ENCODE data around the gene RBM47. TPM values are rescaled to one million over a fixed set of nuclear protein-coding genes. Genes with fewer than 3 reads are reported as not detected.

Gene RBM47
- total RNA-seq (2013): 111 TPM
- 100 to 1,000 TPM in 1 of 3 donors, 10 to 100 TPM in 2; 79.5 to 101 (median 92.8) TPM for polyA plus RNA-seq
- polyA minus RNA-seq: 225 and 247 TPM in 2 replicates
- total RNA-seq: 174 to 460 (median 227) reads per million in 11 experiments

DNA sequence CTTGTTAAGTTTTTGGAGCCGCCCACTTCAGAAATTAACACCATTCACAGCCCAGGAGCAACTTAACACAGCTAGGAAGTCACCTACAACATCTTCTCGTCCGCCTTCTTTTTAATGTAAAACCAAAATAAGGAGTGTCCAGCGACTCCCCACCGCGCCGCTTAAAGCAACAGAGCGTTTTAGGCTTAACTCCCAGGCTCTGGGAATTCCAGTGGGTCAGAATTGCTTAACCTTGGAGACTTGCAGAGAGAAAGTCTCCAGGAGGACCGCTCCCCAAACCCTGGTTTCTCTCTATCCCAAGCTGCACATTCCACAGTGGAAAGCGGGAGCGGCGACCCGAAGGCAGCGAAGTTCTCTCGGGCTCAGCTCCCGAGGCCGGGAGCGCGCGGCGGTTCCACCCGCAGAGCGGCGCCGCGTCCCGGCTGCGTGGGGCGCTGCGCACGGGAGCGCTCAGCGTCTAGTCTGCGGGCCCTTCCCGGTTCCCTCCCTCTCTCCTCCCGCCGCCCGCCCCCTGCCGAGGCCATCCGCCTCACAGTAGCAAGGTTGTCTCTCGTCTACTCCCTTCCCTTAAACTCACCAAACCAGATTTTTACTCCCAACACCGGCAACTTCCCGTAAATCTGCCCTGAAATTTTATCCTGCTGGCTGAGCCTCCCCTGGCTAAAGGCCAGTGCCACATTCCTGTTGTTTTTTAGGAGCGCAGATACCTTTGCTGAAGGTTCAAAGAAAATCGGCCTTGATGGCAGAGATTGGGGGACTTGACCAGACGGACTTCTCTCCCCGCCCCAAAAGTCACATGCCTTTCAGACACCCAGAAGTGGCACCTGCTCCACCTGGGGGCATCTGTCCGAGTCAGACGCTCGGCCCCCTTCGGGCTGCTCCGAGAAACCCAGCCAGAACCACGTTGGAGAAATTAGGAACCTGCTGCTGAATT, at the start of gene RBM47:
TSS of gene RBM47 (minus strand) at position 464 of the 934 bp plus-strand sequence. CDS start 190,971 bp downstream, outside the sequence.
- H3K4me1 ChIP-seq (ENCODE audit: control insufficient read depth in 1 of 2, insufficient read depth in 2 of 2, low read length in 2 of 2): peaks cover 51 to 70% of the 10 kb centered on the region in 2 donors
- Mint-ChIP-seq H3K36me3 (peaks cover 35% of the 10 kb centered on the region in 2 donors), H3K4me3 (peak within 1 kb of the TSS; percentile 98 to 100), H3K4me1 (peaks cover 59% of the 10 kb centered on the region), H3K27me3 (ENCODE audit: low read depth in 3 of 3) (peaks cover 0 to 3% (median 0%) of the 10 kb centered on the region in 3 donors), H3K27ac (peak within 1 kb of the TSS; percentile 99 to 100 (median 99)), H3K9me3 (no peaks in the 10 kb centered on the region)
- peaks cover 60% of the 10 kb centered on the region for H3K79me2 ChIP-seq (ENCODE audit: insufficient read depth, low read length)
- H3K9ac ChIP-seq (ENCODE audit: insufficient read depth, low read length, poor library complexity, severe bottlenecking): peak within 1 kb of the TSS; percentile 95
- DNase-seq: peak; percentile 62 to 75 (median 66)
- intact Hi-C loops (cut with micrococcal nuclease): loop anchor here (5.0 to 10.0 kb wide), 5 partner anchors 55 to 575 kb away; partner anchors contain the start of gene N4BP2 (in 1 of the 2)
- TF ChIP-seq CTCF (IDR thresholded peaks at IDR 0.05): peak; percentile 32
- peak within 1 kb of the TSS; percentile 97 to 100 for H3K27ac ChIP-seq (ENCODE audit: low read depth in 1 of 2, low read length in 2 of 2)
- H2AFZ ChIP-seq (ENCODE audit: insufficient read depth, low read depth, low read length, poor library complexity, severe bottlenecking): peak within 1 kb of the TSS; percentile 69
- under 1% methylated on average over 52 of the region's 53 CpGs for WGBS (ENCODE audit: insufficient coverage)
- H3K4me3 ChIP-seq (replicated peaks in 1 of 3; ENCODE audit: low read depth in 2 of 3, low read length in 3 of 3): peak within 1 kb of the TSS; percentile 91 to 99 (median 97)
- H3K4me2 ChIP-seq (replicated peaks; ENCODE audit: extremely low read depth, low read length, poor library complexity, severe bottlenecking): peak within 1 kb of the TSS; percentile 92
- peaks cover 31% of the 10 kb centered on the region for H4K20me1 ChIP-seq (ENCODE audit: insufficient read depth, low read length)
- no peaks in the 10 kb centered on the region for H3K9me3 ChIP-seq (replicated peaks in 1 of 2; ENCODE audit: control insufficient read depth in 1 of 2, insufficient read depth in 1 of 2, low read length in 2 of 2)
- no peaks in the 10 kb centered on the region for H3K27me3 ChIP-seq (ENCODE audit: control insufficient read depth in 2 of 2, insufficient read depth in 2 of 2, low read length in 2 of 2)
- peaks cover 11 to 19% of the 10 kb centered on the region in 2 donors for H3K36me3 ChIP-seq (replicated peaks in 1 of 2; ENCODE audit: control insufficient read depth in 1 of 2, insufficient read depth in 2 of 2, low read length in 2 of 2)

GRCh38 chr4:40678421-40678820, 48.8 kb upstream of the RBM47 start:
- Mint-ChIP-seq H3K27ac (peak overlapping the region in 1 of 7 donors; percentile 9), H3K4me3 (no peak overlapping the region), H3K4me1 (peaks cover 18% of the 10 kb centered on the region), H3K27me3 (ENCODE audit: low read depth in 3 of 3) (peaks cover 0 to 1% (median 0%) of the 10 kb centered on the region in 3 donors), H3K36me3 (no peaks in the 10 kb centered on the region), H3K9me3 (no peaks in the 10 kb centered on the region)
- no peaks in the 10 kb centered on the region for H3K36me3 ChIP-seq (replicated peaks in 1 of 2; ENCODE audit: control insufficient read depth in 1 of 2, insufficient read depth in 2 of 2, low read length in 2 of 2)
- peaks cover 19 to 21% of the 10 kb centered on the region in 2 donors for H3K4me1 ChIP-seq (ENCODE audit: control insufficient read depth in 1 of 2, insufficient read depth in 2 of 2, low read length in 2 of 2)
- 96% methylated on average over 4 of the region's 6 CpGs for WGBS (ENCODE audit: insufficient coverage)
- no peak overlapping the region for H3K4me2 ChIP-seq (replicated peaks; ENCODE audit: extremely low read depth, low read length, poor library complexity, severe bottlenecking)
- no peak overlapping the region for H2AFZ ChIP-seq (ENCODE audit: insufficient read depth, low read depth, low read length, poor library complexity, severe bottlenecking)
- no peaks in the 10 kb centered on the region for H3K9me3 ChIP-seq (replicated peaks in 1 of 2; ENCODE audit: control insufficient read depth in 1 of 2, insufficient read depth in 1 of 2, low read length in 2 of 2)
- H3K27ac ChIP-seq (ENCODE audit: low read depth in 1 of 2, low read length in 2 of 2): no peak overlapping the region
- no peak for TF ChIP-seq CTCF (IDR thresholded peaks at IDR 0.05)
- DNase-seq: no peak
- H4K20me1 ChIP-seq (ENCODE audit: insufficient read depth, low read length): no peaks in the 10 kb centered on the region
- intact Hi-C loops (cut with micrococcal nuclease): no loop called here
- H3K9ac ChIP-seq (ENCODE audit: insufficient read depth, low read length, poor library complexity, severe bottlenecking): no peak overlapping the region
- H3K27me3 ChIP-seq (ENCODE audit: control insufficient read depth in 2 of 2, insufficient read depth in 2 of 2, low read length in 2 of 2): no peaks in the 10 kb centered on the region
- H3K4me3 ChIP-seq (replicated peaks in 1 of 3; ENCODE audit: low read depth in 2 of 3, low read length in 3 of 3): no peak overlapping the region
- H3K79me2 ChIP-seq (ENCODE audit: insufficient read depth, low read length): no peaks in the 10 kb centered on the region

Data from CD14-positive monocyte (primary cell).